Hematopoietic multipotent progenitor cell treated with erythropoietin and hydrocortisone succinate and interleukin-3 and kit ligand, for 4 days (in vitro differentiated cells): ENCODE data around the gene PLXNA2.

Source experiments
- DNase-seq: peaks from one replicate; pipeline ENCODE4 v3.0.0-alpha.2; 2015

The PLXNA2 gene

DNA sequence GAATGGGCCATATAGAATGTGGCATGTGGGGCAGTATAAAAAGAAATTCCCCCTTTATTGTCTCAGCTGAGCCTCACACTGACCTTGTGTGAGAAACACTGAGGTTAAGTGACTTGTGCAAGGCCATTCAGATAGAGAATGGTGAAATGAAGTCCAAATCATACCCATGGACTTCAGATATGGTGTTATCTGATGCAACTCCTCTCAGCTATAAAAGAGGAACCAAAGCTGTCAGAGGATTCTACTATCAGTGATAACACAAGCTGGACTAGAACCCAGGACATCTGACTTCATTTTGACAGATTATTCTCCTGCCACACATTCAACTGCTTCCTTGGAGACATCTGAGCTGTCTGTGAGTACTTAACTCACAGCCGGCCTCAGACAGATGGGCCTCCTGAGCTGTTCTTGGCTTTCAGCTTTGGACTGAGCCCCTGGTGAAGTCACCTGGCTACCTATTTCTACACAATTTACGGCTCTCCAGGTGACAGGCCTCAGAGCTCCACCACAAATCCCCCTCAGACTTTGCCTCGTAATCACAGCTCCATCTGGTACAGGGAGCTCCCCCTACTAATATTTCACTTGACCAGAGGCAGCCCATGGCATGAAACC is 104.6 kb downstream of the PLXNA2 start:
- DNase-seq = peak; percentile 81

DNA sequence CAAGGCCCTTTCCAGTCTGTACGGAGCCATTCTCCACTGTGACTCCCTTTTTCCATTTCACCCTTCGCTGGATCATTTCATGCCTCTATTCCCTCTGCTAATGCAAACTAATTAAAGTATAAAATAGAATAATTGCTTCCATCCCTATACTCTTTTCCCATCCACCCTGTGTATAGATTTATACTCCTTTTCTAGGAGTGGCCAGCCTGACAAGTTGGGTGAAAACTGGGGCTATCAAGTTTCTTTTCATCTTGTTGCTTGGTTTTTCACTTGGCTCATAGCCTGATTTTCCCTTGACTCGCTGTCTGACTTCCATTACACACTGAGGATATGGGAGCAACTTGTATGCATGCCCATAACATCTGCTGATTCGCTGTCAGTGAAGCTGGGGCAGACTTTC is 107.0 kb downstream of the PLXNA2 start:
- no peak for DNase-seq

DNA sequence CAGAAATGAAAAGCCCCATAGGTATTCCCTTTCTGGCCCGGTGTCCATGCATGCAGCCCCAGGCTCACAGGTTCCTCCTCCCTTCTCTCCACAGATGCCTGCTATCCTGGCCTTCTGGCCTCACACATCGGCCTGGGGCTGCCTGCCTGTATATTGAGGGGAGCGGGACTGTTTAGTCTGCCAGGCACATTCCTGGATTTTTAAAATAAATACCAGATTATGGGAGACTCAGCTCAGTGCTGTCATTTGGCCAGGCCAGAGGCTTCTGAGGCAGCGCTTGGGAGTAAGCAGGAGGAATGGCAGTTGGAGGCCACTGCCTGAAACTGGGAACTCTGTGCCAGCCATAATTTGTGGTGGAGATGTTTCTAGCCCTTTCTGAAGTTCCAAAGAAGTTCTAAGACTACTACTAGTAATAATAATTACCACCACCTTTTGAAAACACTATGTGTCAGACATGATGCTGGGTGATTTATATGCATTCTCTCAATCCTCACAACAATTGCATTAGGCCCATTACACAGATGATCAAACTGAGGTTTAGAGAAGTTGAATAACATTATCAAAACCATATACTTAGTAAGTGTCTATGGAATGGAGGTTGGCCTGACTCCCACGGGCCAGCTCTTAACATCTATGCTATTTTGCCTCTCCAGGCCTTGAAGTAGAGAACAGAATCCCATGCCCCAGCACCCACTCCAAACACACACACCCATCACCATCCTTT is 107.6 kb downstream of the PLXNA2 start:
- no peak for DNase-seq

DNA sequence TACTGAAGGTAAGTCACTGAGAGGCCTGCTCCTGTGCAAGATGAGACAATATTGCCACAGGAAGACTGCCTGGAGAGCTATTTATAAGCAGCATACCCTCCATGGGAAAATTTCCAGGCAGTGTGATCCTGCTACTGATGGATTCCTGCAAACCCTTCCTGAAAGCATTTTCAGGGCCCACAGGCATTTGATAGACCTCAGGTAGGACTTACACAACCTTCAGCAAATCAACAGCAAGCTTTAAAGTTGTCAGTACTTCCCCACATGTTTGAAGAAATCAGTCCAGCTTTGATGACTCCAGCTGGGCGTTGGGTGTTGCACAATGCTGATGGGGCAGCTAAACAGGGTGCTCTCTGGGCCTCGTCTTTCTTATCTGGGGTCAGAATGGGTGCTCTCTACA is 108.8 kb downstream of the PLXNA2 start:
- peak; percentile 33 for DNase-seq

DNA sequence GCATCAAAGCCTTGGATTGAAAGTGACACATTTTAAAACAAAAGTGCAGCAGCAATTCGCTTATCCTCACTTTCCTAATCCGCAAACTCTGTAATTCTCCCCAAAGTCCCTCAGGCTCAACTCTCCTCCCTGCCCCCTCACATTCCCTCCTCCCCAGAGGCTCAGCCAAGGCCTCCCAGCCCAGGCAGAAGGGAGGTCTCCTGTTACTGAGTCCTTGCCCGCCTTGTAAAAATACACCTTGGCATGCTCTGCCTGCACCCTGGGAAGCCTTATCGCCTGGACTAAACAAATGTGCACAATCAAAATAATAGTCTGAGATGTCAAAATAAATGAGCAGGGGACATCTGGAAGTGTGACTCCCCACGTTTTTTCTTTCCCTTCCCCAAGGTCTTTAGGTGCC is 109.7 kb downstream of the PLXNA2 start:
- DNase-seq = no peak

DNA sequence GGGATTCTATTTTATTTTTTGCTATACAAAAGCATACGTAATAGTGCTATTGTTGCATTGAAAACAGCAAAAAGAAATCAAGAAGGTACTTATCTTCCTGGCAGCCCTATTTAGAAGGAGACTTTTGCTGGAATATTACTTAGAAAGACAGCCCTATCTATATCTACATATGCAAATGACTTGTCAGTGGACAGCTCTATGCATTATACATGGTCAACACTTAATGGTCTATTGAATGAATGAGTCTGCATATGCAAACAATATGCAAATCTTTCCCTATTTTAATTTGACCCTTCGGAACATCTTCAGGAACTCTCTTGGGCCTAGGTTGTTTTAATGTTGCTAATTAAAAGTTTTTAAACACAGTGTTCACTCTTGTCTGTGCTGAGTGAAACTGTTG is 110.8 kb downstream of the PLXNA2 start:
- no peak for DNase-seq

DNA sequence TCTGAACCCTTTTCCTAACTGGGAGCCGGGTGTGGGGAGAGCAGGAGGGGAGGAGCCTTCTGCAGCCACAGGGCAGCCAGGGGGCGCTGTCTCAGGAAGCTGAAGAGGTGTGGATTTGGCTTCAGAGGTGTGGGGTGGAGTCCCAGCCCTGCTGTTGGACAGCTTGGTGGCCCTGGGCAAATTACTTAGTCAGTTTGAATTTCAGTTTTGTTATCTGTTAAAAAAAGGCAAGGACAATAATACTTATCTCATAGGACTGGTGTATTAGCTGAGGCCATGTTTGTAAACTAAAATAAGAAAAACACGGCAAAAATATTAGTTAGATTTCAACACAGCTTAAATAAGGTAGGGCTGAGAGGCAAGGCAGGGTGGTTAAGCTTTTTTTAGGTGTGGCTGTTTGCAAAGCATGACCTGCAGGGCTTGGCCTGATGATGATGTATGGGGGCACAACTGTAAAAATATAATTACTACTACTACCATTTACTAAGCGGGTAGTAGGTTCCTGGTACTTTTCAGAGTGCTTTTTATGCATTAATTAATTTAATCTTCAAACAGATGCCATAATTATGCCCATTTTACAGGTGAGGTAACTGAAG is 111.8 kb downstream of the PLXNA2 start:
- DNase-seq = peak; percentile 88

DNA sequence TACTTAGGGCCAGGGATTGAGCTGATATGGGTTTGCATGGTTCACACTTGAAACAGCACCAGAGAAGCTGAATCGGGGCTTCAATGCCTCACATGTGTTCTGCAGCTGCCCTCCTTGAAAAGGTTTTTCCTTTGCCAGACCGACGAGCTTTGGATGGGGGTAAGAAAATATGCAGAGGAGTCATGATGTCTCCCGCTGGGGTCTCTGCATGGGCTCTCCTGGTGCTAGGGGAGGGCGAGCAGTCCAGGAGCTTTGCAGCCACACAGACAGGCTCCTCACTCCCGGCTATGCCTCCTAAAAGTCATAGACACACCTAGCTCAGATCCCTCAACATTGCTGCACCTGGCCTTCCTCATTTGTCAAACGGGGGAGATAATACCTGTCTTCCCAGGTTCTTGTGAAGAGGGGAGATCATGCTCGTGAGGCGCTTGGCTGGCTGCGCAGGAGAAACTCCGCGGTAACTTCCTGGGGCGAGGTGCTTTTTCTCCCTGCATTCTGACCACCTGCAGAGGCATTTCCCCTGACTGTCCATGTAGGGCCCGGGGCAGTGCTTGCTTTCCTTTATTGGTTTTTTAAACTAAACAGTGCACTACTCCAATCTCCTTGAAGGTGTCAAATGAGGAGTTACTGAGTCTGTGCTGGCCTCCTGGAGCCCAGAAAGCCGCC is 112.4 kb downstream of the PLXNA2 start:
- no peak for DNase-seq

DNA sequence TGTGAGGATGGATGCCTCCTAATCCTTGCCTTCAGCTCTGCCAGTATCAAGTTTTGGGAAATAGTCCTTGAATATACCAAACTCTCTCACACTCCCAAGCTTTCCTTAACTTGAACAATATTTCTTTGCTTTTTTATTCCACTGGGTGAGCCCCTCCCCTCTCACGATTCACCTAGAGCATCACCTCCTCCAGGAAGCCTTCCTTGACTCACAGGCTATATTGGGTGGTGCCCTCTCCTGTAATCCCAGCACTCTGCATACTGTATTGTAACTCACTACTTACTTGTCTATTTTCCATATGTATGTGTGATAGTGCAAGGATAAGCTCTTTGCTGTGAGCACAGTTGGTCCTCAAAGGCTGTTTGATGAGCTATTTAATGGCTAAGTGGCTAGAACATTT is 114.7 kb downstream of the PLXNA2 start:
- no peak for DNase-seq

DNA sequence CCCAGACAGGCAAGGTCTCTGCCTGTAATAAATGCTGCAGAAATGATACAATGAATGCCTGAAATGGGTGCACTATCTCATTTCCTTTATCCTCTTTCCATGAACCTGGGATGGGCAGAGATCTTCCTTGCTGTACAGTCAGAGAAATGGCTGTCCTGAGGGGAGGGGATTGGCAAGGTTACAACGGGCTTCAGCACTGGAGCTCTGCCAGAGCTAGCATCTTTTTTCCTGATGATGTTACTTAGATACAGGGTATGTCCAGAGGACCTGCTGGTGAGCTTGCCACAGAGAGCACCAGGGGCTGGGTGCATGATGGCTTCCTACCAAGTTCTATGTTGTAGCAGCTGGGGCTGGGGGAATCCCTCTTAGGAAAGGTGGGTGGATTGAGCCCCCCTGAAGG is 115.1 kb downstream of the PLXNA2 start:
- DNase-seq = no peak

DNA sequence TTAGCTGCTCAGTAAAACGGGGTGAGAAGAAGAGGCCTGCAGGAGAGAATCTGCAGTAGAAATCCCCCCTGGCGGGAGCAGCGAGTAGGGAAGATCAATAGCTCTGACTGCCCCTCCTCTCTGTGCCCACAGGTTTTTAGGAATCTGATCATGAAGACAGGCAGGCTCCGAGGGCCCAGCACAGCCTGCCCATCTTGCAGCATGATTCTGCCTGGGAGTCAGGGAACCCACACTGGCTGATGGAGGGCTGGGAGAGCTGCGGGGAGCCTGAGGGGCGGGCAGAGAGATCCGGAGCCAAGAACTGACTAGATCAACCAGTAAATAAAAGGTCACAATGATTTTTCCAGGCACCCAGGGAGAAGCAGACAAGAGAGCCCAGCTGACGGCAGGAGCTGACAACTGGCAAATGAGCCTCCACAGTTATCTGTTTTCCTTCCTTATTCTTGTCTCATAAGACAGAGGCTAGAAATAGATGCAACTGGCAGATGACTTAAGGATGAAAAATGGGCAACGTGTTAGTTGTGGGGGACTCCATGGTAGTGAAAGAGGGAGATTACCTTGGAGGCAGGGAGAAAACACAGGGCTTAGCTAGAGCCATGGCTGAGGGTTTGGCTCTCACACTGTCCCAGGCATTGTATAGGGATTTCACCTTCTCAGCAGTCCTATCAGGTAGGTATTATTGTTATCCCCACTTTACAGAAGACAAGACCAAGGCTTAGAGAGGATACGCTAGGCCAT is 116.2 kb downstream of the PLXNA2 start:
- no peak for DNase-seq

DNA sequence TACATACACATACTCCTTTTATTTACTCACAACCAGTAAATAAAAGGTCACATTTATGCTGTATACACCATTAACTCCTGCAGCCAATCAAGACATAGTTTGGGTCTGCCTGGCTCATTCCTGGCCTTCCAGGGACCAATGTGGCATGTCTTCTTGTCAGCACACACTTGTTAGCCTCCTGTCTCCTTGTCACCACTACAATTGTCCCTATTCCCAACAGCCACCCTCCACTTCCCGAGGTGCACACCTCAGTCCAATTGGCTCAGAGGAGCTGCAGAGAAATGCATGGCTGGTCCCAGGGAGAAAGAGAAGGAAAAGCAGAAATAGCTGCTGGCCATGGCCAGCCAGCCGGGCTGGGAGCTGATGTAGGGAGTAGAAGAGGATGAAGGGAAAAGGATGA is 116.9 kb downstream of the PLXNA2 start:
- DNase-seq = no peak

DNA sequence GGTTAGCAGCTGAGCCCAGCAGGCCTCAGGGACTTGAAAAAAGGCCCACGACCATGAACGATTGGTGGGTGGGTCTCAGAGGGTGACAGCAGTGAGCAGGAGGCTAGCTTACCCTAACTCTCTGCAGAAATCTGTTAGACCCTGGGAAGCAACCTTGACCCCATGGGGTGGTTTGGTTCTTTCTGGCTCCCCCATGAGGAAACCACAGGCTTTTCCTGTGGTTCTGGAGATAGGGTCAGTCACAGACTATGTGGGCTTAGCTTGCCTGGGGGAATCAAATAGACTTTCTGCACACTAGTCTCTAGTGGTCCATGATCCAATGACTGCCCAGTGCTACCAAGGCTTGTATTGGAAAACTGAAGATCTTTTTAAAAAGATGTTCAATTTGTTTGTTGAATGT is 118.1 kb downstream of the PLXNA2 start:
- DNase-seq = no peak

DNA sequence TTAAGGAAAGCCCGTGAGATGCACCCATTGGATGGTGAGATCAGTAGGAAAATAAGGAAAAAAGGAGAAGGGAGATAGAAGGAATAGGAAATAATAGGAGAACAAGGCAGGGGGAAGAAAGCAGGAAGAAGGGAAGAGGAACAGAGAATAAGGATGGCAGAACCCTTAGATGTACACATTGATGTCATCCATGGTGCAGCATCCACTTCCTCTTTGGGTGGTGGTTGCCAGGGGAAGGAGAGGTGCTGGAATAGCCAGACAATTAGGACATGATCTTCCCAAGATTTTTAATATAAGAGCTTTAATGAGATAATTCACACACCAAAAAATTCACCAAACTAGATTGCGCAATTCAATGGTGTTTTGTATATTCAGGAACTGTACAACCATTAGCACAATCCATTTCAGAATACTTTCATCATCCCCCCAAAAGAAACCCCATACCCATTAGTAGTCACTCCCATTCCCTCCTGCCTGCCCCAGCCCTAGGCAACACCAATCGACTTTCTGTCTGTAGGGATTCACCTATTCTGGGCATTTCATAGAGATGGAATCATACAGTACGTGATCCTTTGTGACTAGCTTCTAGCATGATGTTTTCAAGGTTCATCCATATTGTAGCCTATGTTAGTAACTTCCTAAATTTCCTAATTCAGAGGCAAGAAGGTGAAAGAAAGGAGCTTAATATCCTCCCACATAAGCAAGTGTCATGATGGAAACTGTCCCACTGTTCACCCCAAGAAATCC is 121.4 kb downstream of the PLXNA2 start:
- no peak for DNase-seq

DNA sequence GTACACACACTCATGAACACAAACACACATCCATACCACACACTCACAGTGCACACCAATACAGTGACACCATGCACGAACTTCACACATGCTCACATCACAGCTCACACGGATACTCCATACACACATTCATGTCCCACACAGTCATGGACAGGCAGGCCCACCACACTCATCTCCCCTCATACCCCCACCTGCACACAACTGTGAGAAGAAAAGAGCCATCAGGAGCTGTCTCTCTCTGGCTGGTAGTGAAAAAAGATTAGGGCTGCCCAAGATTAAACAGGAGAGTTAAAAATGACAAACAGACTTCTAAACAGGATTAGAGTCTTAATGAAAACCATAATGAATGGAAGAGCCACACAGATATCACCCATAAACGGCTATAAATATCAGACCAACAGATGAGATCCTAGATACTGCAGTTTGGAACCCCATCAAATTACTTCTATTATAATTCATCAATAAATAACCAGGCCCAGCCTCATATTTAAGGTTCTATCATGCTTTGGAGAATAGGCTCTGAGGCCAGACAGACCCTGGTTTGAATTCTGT is 122.3 kb downstream of the PLXNA2 start:
- no peak for DNase-seq

DNA sequence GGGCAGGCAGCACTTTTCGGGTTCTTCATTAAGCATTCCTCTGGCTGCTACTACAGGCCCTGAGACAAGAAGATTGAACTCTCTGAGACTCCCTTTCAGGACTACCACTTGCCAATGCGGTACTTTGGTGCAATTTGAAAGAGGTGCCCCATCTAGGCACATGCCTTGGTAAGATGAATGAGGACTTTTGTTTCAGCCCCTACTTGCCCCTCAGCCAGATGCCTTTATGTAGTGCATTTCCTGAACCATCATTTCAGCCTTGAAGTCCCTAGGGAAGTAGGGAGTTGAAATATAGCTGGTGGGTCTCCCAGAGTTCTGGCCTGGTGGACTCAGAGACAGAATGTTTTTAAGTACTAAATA is 123.8 kb downstream of the PLXNA2 start:
- DNase-seq = no peak

DNA sequence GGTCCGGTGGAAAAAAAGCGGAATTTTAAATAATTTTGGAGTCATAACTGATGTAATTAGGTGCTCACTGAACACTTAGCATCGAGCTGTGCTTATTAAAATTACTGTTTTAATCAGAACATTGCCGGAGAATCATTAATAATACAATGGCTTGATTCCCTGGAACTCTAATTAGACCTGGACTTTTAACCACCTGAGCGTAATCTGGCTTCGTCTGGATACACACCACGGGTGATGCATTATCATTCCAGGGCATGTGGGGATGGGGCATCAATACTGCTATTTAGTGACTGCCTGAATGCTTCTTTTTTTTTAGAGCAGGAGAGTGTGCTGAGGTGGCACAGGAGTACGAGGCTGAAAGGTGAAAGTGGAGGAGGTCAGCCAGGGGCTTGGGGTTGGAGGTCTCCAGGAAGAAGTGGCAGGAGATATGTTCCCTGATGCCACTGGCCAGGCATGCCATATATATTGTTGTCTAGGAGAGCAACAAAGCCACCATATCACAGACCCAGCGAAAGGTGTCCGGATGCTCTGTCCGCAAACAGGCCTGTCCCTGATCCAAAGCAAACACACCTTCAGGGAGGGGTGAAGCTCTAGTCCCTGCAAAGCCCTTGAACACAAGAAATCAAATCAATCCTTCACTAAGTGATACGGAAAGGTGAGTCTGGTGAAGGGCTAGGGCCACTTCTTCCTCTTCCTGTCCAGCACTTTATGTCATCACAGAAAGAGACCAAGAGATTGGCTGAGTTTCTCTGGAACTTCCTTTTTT is 125.2 kb downstream of the PLXNA2 start:
- peak; percentile 24 for DNase-seq

DNA sequence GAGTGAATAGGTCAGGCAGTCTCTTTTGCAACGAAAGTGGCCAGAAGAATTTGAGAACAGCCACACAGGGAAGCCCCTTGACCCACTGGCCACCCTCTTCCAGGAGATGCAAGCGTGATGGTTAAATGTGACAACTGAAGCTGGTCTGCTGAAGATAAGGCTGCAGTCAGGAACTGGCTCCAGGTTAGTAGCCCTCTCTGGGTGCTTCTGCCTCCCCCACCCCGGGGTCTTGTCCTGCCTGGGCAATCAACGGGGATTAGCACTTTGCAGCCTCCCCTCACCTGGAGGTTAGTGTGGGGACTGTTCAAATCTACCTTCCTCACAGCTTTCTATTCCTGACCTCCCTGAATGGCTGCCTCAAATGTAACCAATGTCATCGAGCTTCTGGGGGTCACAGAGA is 125.9 kb downstream of the PLXNA2 start:
- DNase-seq = no peak

DNA sequence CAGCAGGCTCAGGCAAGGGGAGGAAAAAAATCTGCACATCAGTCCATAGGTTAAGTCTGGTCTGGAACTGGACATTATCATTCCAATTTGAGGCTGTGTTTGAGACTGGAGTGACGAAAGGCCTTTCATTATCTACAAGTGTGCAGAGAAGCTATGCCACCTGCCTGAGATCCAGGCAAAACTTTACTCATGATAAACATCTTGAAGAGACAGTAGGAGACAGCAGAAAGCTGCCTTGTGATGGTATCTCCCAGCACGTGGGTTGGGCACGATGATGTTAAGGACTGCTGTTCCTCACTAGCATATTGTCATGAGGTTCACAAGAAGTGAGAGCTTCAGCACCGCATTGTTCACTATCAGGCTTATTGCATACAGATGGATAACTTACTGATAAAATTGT is 126.4 kb downstream of the PLXNA2 start:
- no peak for DNase-seq

DNA sequence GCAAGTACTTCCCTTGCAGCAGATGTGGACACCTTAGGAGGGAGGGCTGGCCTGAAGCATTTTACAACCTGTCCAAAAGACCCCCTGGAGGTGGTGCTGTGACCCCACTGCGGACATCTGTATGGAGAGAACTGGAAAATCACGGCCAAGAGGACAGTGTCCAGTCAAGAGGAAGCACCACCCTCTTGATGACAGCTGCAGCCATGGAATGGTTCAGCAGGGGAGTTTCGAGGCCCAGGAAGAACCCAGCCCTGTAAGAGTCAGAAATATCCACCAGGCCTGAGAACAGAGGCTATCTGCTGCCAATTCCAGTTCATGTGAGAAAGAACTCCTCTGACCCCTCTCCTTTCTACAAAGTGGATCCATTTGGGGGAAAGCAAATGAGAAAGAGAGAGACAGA is 126.8 kb downstream of the PLXNA2 start:
- DNase-seq = no peak

DNA sequence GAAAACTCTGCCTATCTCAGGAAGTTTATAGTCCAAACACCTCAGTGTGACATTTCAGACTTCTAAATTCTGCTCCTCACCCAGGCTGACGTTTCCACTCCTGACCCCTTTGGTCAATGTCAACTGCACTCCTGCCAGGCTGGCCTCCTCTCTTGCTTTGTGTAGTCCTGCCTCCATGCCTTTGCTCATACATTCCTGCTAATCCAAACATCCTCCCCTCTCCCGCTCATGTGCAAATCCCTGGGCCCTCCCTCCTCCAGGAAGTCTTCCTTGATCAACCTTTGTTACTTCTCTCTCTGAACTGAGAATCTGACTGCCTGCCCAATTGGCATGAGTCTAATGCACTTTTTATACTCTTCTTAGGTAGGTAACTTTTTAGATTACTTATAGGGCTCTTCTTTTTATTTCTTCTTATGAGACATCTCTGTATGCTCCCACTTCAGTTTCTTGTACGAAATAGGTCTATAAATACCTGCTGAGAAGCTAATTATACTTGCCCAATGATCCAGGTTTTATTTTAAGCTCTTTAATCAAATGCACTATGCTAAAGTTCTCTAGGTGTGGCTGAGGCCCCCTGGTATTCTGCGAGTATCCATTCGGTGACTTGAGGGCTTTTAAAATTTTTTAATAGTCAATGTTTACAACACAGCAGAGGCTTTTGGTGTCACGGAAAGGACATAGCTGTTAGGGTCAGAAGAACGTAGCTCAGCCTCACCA is 128.1 kb downstream of the PLXNA2 start:
- DNase-seq = no peak
